Measurements from ENCODE around the gene ZBP1.

DNA sequence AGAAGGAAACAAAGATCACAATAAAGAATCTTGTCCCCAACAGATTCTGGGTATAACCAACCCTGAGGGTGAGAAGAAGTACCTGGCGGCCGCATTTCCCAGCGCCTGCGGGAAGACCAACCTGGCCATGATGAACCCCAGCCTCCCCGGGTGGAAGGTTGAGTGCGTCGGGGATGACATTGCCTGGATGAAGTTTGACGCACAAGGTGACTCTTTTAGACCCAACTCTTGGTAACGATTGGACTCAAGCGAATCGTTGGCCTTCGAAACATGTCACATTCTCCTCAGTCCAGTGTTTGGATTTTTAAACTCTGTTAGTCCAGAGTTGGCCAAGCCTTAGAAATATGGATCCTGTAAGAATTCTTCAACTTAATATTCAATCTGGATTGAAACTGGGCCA is 56.7 kb downstream of the ZBP1 start:
- TF ChIP-seq CTCF (IDR thresholded peaks at IDR 0.05) (no peak), YY1 (IDR thresholded peaks at IDR 0.05; ENCODE audit: low read depth) (no peak), POLR2AphosphoS5 (IDR thresholded peaks at IDR 0.05; ENCODE audit: low read depth, low read length) (no peak), SMC3 (IDR thresholded peaks at IDR 0.05; ENCODE audit: low read depth, low read length) (no peak), EP300 (IDR thresholded peaks at IDR 0.05; ENCODE audit: borderline replicate concordance in 1 of 2, low read depth in 1 of 2, low read length in 1 of 2) (no peak)
